H9 (cell line): ENCODE measurements around the gene TSNAXIP1. TPM values are rescaled to one million over a fixed set of nuclear protein-coding genes. Genes with fewer than 3 reads are reported as not detected.

ENCODE experiments used
- DNase-seq: peaks from one replicate; pipeline ENCODE4 v3.0.0-alpha.2; 2017
- H2AFZ ChIP-seq: one replicate; pipeline ENCODE4 v1.6.1; 2013; ENCODE audit warnings: mild to moderate bottlenecking, low read length, control low read depth, moderate library complexity
- H2AK5ac ChIP-seq: 2 replicates; pipeline ENCODE4 v1.6.1; 2013; ENCODE audit warnings: low read length, control low read depth, mixed read lengths; ENCODE audit not compliant: insufficient read length
- H2BK120ac ChIP-seq: one replicate; pipeline ENCODE4 v1.6.1; 2013; ENCODE audit warnings: low read depth, mild to moderate bottlenecking, low read length, control low read depth, inconsistent platforms; ENCODE audit not compliant: poor library complexity, severe bottlenecking
- H2BK12ac ChIP-seq: 2 replicates; pipeline ENCODE4 v1.6.1; 2013; ENCODE audit warnings: low read length, control low read depth, mixed read lengths, low read depth; ENCODE audit not compliant: insufficient read length
- H2BK15ac ChIP-seq: 2 replicates; pipeline ENCODE4 v1.6.1; 2013; ENCODE audit warnings: low read depth, low read length, control low read depth
- H2BK20ac ChIP-seq: one replicate; pipeline ENCODE4 v1.6.1; 2013; ENCODE audit warnings: low read depth, mild to moderate bottlenecking, low read length, control low read depth, inconsistent platforms; ENCODE audit not compliant: poor library complexity, severe bottlenecking
- H2BK5ac ChIP-seq: 2 replicates; pipeline ENCODE4 v1.6.1; 2013; ENCODE audit warnings: low read length, control low read depth, mixed read lengths; ENCODE audit not compliant: insufficient read length
- H3K14ac ChIP-seq: 2 replicates; pipeline ENCODE4 v1.6.1; 2013; ENCODE audit warnings: low read length, control low read depth; ENCODE audit not compliant: insufficient read depth
- H3K18ac ChIP-seq: 2 replicates; pipeline ENCODE4 v1.6.1; 2013; ENCODE audit warnings: low read depth, mild to moderate bottlenecking, mixed read lengths, low read length, control low read depth; ENCODE audit not compliant: insufficient read length
- H3K23ac ChIP-seq: 2 replicates; pipeline ENCODE4 v1.6.1; 2013; ENCODE audit warnings: low read length, control low read depth, mixed read lengths, low read depth; ENCODE audit not compliant: insufficient read length
- H3K23me2 ChIP-seq: 2 replicates; pipeline ENCODE4 v1.6.1; 2013; ENCODE audit warnings: low read depth, mild to moderate bottlenecking, mixed read lengths, low read length, control low read depth; ENCODE audit not compliant: insufficient read length, poor library complexity, severe bottlenecking
- H3K27ac ChIP-seq: 2 replicates; pipeline ENCODE4 v1.5.1; 2013; ENCODE audit warnings: low read length, control low read depth, mixed read lengths, low read depth; ENCODE audit not compliant: insufficient read length
- H3K27me3 ChIP-seq: 2 replicates; pipeline ENCODE4 v1.6.1; 2013; ENCODE audit warnings: low read length, control low read depth, inconsistent platforms; ENCODE audit not compliant: insufficient read depth
- H3K4ac ChIP-seq: 2 replicates; pipeline ENCODE4 v1.6.1; 2013; ENCODE audit warnings: low read depth, mild to moderate bottlenecking, control low read depth, inconsistent platforms, low read length, moderate library complexity
- H3K4me1 ChIP-seq: 2 replicates; pipeline ENCODE4 v1.6.1; 2013; ENCODE audit warnings: low read length, control low read depth, inconsistent platforms; ENCODE audit not compliant: insufficient read depth
- H3K4me2 ChIP-seq: 2 replicates; pipeline ENCODE4 v1.6.1; 2013; ENCODE audit warnings: low read length, control low read depth, mixed read lengths; ENCODE audit not compliant: insufficient read length, insufficient read depth
- H3K56ac ChIP-seq: 2 replicates; pipeline ENCODE4 v1.6.1; 2013; ENCODE audit warnings: low read depth, mild to moderate bottlenecking, mixed read lengths, low read length, control low read depth; ENCODE audit not compliant: insufficient read length
- H3K79me1 ChIP-seq: 2 replicates; pipeline ENCODE4 v1.6.1; 2013; ENCODE audit warnings: low read depth, mild to moderate bottlenecking, moderate library complexity, low read length, control low read depth, inconsistent platforms; ENCODE audit not compliant: insufficient read depth, poor library complexity, severe bottlenecking
- H3K79me2 ChIP-seq: 2 replicates; pipeline ENCODE4 v1.6.1; 2013; ENCODE audit warnings: low read length, control low read depth, inconsistent platforms; ENCODE audit not compliant: insufficient read depth
- H3K9ac ChIP-seq: 2 replicates; pipeline ENCODE4 v1.6.1; 2013; ENCODE audit warnings: low read length, control low read depth, mixed read lengths; ENCODE audit not compliant: insufficient read length; ENCODE audit errors: extremely low read depth
- H3K9me3 ChIP-seq: one replicate; pipeline ENCODE4 v1.6.1; 2013; ENCODE audit warnings: low read depth, low read length, inconsistent platforms; ENCODE audit not compliant: control insufficient read depth
- H3T11ph ChIP-seq: one replicate; pipeline ENCODE4 v1.6.1; 2013; ENCODE audit warnings: mild to moderate bottlenecking, low read length, control low read depth, inconsistent platforms
- H4K20me1 ChIP-seq: one replicate; pipeline ENCODE4 v1.6.1; 2013; ENCODE audit not compliant: control insufficient read depth, insufficient read length, insufficient read depth
- H4K5ac ChIP-seq: 2 replicates; pipeline ENCODE4 v1.6.1; 2013; ENCODE audit warnings: low read depth, mild to moderate bottlenecking, mixed read lengths, low read length, control low read depth; ENCODE audit not compliant: insufficient read length
- H4K8ac ChIP-seq: replicated peaks from 2 replicates; pipeline ENCODE4 v1.6.1; 2013; ENCODE audit warnings: low read length, control low read depth, mixed read lengths, low read depth; ENCODE audit not compliant: insufficient read length
- H4K91ac ChIP-seq: 2 replicates; pipeline ENCODE4 v1.6.1; 2013; ENCODE audit warnings: low read depth, mild to moderate bottlenecking, moderate library complexity, mixed read lengths, low read length, control low read depth; ENCODE audit not compliant: insufficient read length
- H3K27ac Mint-ChIP-seq, 3 experiments: 2 replicates in 2 of 3; 3 replicates in 1 of 3; pipeline ENCODE4 v1.8.0; 2020 to 2021; ENCODE audit warnings: mixed read lengths in 3 of 3, mild to moderate bottlenecking in 1 of 3, moderate library complexity in 1 of 3
- H3K27me3 Mint-ChIP-seq: 2 replicates; pipeline ENCODE4 v1.8.0; 2021; ENCODE audit warnings: low read depth, mild to moderate bottlenecking, moderate library complexity, mixed read lengths
- H3K36me3 Mint-ChIP-seq, 3 experiments: 2 replicates in 2 of 3; 3 replicates in 1 of 3; pipeline ENCODE4 v1.8.0; 2020 to 2021; ENCODE audit warnings: low read depth in 3 of 3, mixed read lengths in 3 of 3; ENCODE audit not compliant: insufficient read depth in 1 of 3
- H3K4me1 Mint-ChIP-seq, 2 experiments: 2 replicates each; pipeline ENCODE4 v1.8.0; 2020; ENCODE audit warnings: mixed read lengths in 2 of 2
- H3K4me3 Mint-ChIP-seq, 2 experiments: 2 replicates in 1 of 2; 3 replicates in 1 of 2; pipeline ENCODE4 v1.8.0; 2020 to 2021; ENCODE audit warnings: mild to moderate bottlenecking in 2 of 2, mixed read lengths in 2 of 2, moderate library complexity in 1 of 2
- H3K9me3 Mint-ChIP-seq, 2 experiments: 2 replicates in 1 of 2; 3 replicates in 1 of 2; pipeline ENCODE4 v1.8.0; 2020; ENCODE audit warnings: mild to moderate bottlenecking in 2 of 2, mixed read lengths in 2 of 2, moderate library complexity in 1 of 2
- total RNA-seq: library from RNA; stranded (reverse); gene quantifications from 2 replicates; pipeline ENCODE4 v1.2.1, GENCODE V29; 2021
- TF ChIP-seq, protein P1 (sequence below): fragments of 200-600 bp; sonication (generic); conservative IDR thresholded peaks from 3 replicates; pipeline ENCODE4 v1.8.0; 2021; ENCODE audit warnings: antibody characterized with exemption, mild to moderate bottlenecking

TSNAXIP1 gene
- total RNA-seq, 1 experiment from 2014 or later, result 1.3 TPM

DNA sequence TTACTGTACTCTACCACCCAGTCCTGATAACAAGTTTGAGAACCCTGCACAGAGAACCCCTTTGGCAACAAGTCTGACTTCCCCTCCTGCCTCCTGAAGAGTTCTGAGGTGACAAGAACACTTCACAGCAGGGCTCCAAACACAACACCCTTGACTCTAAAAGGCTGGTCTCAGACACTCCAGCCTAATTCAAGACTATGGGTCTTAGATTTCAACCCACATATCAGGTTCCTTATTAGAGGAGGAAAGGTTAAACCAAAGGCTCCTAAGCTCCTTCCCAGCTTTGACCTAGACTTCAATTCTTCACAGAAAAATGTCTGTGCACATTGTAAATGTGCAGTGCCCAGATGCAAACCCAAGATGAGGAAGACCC, 23.4 kb upstream of the TSNAXIP1 start:
- Histone ChIP-seq H3K23ac (no peak overlapping the region), H3K4ac (no peak overlapping the region), H3K79me1 (no peaks in the 10 kb centered on the region), H2AFZ (no peak overlapping the region), H4K20me1 (no peaks in the 10 kb centered on the region), H3K9ac (no peak overlapping the region), H3K27ac (no peak overlapping the region), H2AK5ac (no peak overlapping the region), H2BK20ac (no peak overlapping the region), H3K79me2 (no peaks in the 10 kb centered on the region; the same call in 1 of the 2 replicates), H4K8ac (no peak overlapping the region), H4K91ac (no peak overlapping the region), H3K4me1 (no peaks in the 10 kb centered on the region), H3K14ac (no peak overlapping the region), H3K9me3 (no peaks in the 10 kb centered on the region), H3K4me2 (no peak overlapping the region), H2BK12ac (no peak overlapping the region), H3K56ac (no peak overlapping the region), H4K5ac (no peak overlapping the region), H3K23me2 (no peaks in the 10 kb centered on the region), H3K27me3 (no peaks in the 10 kb centered on the region), H2BK5ac (no peak overlapping the region), H3K18ac (no peak overlapping the region), H2BK120ac (no peak overlapping the region), H2BK15ac (no peak overlapping the region), H3T11ph (no peak overlapping the region)
- Mint-ChIP-seq H3K9me3 (no peaks in the 10 kb centered on the region), H3K4me1 (peaks cover 0 to 3% of the 10 kb centered on the region in 2 experiments; a peak in 1 of 4 replicates), H3K27me3 (no peaks in the 10 kb centered on the region; the same call in 1 of the 2 replicates), H3K27ac (peak overlapping the region in 1 of 3 experiments; percentile 29; a peak in 1 of 7 replicates), H3K4me3 (no peak overlapping the region), H3K36me3 (no peaks in the 10 kb centered on the region)
- DNase-seq, result no peak
- TF ChIP-seq, protein P1, sequence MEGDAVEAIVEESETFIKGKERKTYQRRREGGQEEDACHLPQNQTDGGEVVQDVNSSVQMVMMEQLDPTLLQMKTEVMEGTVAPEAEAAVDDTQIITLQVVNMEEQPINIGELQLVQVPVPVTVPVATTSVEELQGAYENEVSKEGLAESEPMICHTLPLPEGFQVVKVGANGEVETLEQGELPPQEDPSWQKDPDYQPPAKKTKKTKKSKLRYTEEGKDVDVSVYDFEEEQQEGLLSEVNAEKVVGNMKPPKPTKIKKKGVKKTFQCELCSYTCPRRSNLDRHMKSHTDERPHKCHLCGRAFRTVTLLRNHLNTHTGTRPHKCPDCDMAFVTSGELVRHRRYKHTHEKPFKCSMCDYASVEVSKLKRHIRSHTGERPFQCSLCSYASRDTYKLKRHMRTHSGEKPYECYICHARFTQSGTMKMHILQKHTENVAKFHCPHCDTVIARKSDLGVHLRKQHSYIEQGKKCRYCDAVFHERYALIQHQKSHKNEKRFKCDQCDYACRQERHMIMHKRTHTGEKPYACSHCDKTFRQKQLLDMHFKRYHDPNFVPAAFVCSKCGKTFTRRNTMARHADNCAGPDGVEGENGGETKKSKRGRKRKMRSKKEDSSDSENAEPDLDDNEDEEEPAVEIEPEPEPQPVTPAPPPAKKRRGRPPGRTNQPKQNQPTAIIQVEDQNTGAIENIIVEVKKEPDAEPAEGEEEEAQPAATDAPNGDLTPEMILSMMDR, result no peak
